Activated CD8-positive, alpha-beta memory T cell treated with anti-CD3 and anti-CD28 coated beads, Interleukin-2, amount 10 ng/mL, durations not matched to agents 7 days and 5 days (primary cell): Measurements from ENCODE around the gene BRINP1. TPM values are rescaled to one million over a fixed set of nuclear protein-coding genes. Genes with fewer than 3 reads are reported as not detected.

Experiments used
- ATAC-seq: fragments of 150-1000 bp; cut with Tn5 transposase; one replicate; pipeline ENCODE4 v1.10.0; 2021; ENCODE audit warnings: moderate library complexity
- CTCF ChIA-PET: fragments of 350-600 bp; sonication (Branson Sonifier 250); formaldehyde crosslinking; loops from one replicate; lab custom pipeline; 2021; ENCODE audit warnings: antibody characterized with exemption; lab: Charles Lee
- DNase-seq: peaks from one replicate; pipeline ENCODE4 v3.0.0-alpha.2; 2020
- H3K27ac Mint-ChIP-seq: one replicate; pipeline ENCODE4 v1.8.0; 2021; ENCODE audit warnings: mild to moderate bottlenecking, mixed read lengths
- H3K27me3 Mint-ChIP-seq: one replicate; pipeline ENCODE4 v1.8.0; 2021; ENCODE audit warnings: mixed read lengths
- H3K36me3 Mint-ChIP-seq: one replicate; pipeline ENCODE4 v1.8.0; 2021; ENCODE audit warnings: mild to moderate bottlenecking, mixed read lengths
- H3K4me1 Mint-ChIP-seq: one replicate; pipeline ENCODE4 v1.8.0; 2021; ENCODE audit warnings: mixed read lengths
- H3K4me3 Mint-ChIP-seq: one replicate; pipeline ENCODE4 v1.8.0; 2021; ENCODE audit warnings: mild to moderate bottlenecking, moderate library complexity, mixed read lengths
- H3K9me3 Mint-ChIP-seq: one replicate; pipeline ENCODE4 v1.8.0; 2022; ENCODE audit warnings: low read depth, mixed read lengths
- total RNA-seq, 2 experiments: library from RNA; stranded (reverse); gene quantifications; one replicate each; pipeline ENCODE4 v1.2.3, GENCODE V29; 2021

Gene BRINP1
- total RNA-seq, 2 experiments from 2014 or later: not detected

DNA sequence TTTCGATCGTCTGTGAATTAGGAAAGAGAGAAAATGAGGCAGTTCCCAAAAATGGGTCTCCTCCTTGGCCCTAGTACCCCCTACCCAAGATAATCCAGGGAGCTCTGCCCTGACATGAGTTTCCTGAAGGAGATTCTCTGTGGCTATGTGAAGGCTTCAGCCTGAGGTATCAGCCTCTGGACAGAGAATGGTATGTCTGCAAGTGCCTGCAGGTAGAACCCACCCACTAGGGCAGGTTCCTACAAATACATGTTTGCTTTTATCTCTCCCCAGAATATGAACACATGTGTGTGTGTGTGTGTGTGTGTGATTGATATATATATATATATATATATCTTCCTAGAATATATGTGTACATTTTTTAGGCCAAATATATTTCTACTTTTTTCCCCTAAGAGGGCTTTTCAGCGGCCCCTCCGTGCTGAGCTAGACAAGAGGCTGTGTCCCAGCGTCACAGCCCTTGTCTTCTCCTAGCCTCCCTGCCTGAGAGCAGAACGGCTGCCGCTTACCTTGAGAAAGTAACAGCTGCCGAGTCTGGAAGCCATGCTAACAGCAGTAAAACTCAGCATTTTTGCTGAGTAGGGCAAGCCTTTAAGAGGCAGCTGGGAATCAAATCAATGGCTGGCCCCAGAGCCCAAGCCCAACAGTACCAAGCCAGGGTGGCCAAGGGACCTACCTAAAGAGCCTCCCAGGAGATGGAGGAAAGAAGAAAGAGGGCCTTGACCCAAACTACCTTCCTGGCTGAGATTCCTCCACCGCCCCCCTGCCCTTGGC, 2.1 kb downstream of the BRINP1 start:
- no peaks in the 10 kb centered on the region for H3K4me1 Mint-ChIP-seq
- H3K4me3 Mint-ChIP-seq: no peak overlapping the region
- H3K27ac Mint-ChIP-seq: no peak overlapping the region
- H3K9me3 Mint-ChIP-seq: peaks cover 4% of the 10 kb centered on the region
- DNase-seq: no peak
- peaks cover 23% of the 10 kb centered on the region for H3K27me3 Mint-ChIP-seq
- CTCF ChIA-PET: no interaction called here
- no peak for ATAC-seq
- H3K36me3 Mint-ChIP-seq: peaks cover 4% of the 10 kb centered on the region

DNA sequence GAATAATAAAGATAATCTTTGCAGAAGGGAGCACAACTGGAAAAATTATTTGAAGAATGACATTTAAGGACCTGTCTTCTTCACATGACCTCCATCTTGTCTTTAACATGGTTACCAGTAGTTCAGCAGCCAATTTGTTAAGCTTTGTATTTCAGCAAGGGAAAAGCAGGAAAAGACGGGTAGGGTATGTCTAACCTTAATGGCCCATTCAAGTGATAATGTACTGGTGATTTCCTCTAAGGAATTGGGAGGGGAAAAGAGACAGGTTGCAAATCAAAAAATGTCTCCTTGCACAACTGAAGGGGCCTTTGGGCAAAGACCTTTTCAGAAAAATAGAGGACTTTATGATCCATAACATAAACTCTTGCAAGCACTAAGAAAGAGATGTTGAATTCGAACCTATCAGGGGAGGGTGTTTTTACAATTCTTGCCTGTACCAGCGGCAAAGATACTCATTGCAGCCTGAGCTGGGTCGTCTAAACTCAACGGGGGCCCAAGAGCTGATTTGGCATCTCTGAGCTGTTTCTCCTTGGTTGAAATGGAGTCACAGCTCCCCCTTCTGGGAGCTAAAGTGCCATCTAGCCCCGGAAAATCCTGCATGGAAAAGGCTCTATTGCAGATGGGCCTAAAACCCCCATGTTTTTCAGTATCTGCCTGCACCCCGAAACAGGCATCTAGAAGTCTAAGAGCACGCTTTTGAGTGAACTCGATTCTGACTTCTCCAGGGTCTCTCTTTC, 3.8 kb downstream of the BRINP1 start:
- Mint-ChIP-seq H3K4me1 (no peaks in the 10 kb centered on the region), H3K4me3 (no peak overlapping the region), H3K36me3 (peaks cover 4% of the 10 kb centered on the region), H3K27ac (no peak overlapping the region), H3K9me3 (peaks cover 4% of the 10 kb centered on the region), H3K27me3 (peaks cover 23% of the 10 kb centered on the region)
- ATAC-seq (no peak), DNase-seq (no peak)
- CTCF ChIA-PET: no interaction called here

DNA sequence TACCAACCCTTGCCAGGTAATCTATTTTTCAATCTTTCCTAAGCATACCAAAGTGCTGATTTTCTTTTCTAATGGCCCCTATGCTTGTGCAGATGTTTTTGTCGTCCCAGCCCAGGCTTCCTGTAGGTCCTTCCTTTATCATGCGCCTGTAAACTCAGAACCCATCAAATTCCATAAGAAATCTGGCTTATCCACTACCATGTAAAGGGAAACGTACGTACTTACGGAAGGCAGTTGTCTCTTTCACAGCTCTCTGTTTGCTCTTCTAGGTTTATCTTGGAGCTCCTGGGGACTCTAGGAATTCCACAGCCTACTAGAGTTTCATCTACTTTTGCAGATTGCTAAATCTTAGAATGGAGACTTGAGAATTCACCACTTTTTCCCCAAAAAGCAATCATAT, 9.0 kb downstream of the BRINP1 start:
- CTCF ChIA-PET: no interaction called here
- no peaks in the 10 kb centered on the region for H3K27me3 Mint-ChIP-seq
- ATAC-seq (no peak), DNase-seq (no peak)
- peaks cover 9% of the 10 kb centered on the region for H3K9me3 Mint-ChIP-seq
- H3K27ac Mint-ChIP-seq: no peak overlapping the region
- H3K4me1 Mint-ChIP-seq: no peaks in the 10 kb centered on the region
- H3K36me3 Mint-ChIP-seq: no peaks in the 10 kb centered on the region
- no peak overlapping the region for H3K4me3 Mint-ChIP-seq

DNA sequence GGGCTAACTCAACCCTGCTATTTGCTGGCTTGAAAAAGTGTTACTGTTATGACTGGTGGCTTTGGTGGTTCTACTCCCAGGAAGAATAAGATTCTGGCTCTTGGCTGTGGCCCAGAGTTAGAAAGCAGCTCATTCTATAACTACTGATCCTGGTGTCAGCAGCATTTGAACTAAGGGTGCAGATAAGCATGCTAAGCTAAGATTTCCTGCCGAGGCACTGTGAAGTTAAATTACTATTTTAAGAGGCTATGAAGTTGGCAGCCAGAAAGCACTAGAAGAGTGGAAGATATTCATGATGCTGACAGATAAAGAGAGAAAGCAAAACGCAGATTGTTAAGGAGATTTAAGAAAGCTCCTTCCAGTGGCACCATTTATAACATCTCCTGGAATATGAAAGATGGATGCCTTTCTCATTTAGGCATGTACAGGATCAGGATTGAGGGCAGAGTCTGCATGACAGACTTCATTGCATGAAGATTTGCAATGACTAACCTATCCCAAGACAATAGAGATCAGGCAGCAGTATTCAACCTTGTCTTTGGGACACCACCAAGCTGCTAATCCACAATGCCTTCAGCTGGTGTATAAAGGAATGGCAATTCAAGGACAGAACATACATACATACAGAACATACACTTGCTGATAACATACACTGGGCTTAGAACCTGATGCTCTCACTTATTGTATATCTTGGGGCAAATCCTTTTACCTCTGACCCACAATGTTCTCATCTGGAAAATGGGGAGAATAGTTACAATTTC, 11.7 kb downstream of the BRINP1 start:
- H3K4me1 Mint-ChIP-seq: no peaks in the 10 kb centered on the region
- no peak overlapping the region for H3K27ac Mint-ChIP-seq
- CTCF ChIA-PET: no interaction called here
- H3K36me3 Mint-ChIP-seq: no peaks in the 10 kb centered on the region
- H3K4me3 Mint-ChIP-seq: no peak overlapping the region
- ATAC-seq (no peak), DNase-seq (no peak)
- peaks cover 9% of the 10 kb centered on the region for H3K9me3 Mint-ChIP-seq
- H3K27me3 Mint-ChIP-seq: no peaks in the 10 kb centered on the region

GRCh38 chr9:119349351-119349825, 19.8 kb downstream of the BRINP1 start:
- H3K36me3 Mint-ChIP-seq: no peaks in the 10 kb centered on the region
- H3K4me3 Mint-ChIP-seq: no peak overlapping the region
- ATAC-seq (no peak), DNase-seq (no peak)
- CTCF ChIA-PET: no interaction called here
- no peaks in the 10 kb centered on the region for H3K27me3 Mint-ChIP-seq
- H3K4me1 Mint-ChIP-seq: no peaks in the 10 kb centered on the region
- H3K27ac Mint-ChIP-seq: no peak overlapping the region
- peaks cover 2% of the 10 kb centered on the region for H3K9me3 Mint-ChIP-seq

GRCh38 chr9:119343059-119343990, 25.9 kb downstream of the BRINP1 start:
- CTCF ChIA-PET: no interaction called here
- no peak for DNase-seq
- no peaks in the 10 kb centered on the region for H3K36me3 Mint-ChIP-seq
- no peak overlapping the region for H3K27ac Mint-ChIP-seq
- no peaks in the 10 kb centered on the region for H3K4me1 Mint-ChIP-seq
- H3K4me3 Mint-ChIP-seq: no peak overlapping the region
- H3K27me3 Mint-ChIP-seq: no peaks in the 10 kb centered on the region
- ATAC-seq: no peak
- peaks cover 2% of the 10 kb centered on the region for H3K9me3 Mint-ChIP-seq

GRCh38 chr9:119339056-119339455, 30.2 kb downstream of the BRINP1 start:
- H3K4me3 Mint-ChIP-seq: no peak overlapping the region
- no peaks in the 10 kb centered on the region for H3K9me3 Mint-ChIP-seq
- CTCF ChIA-PET: no interaction called here
- no peak overlapping the region for H3K27ac Mint-ChIP-seq
- ATAC-seq (no peak), DNase-seq (no peak)
- H3K4me1 Mint-ChIP-seq: no peaks in the 10 kb centered on the region
- no peaks in the 10 kb centered on the region for H3K27me3 Mint-ChIP-seq
- H3K36me3 Mint-ChIP-seq: no peaks in the 10 kb centered on the region

- DNase-seq: no peak
- Mint-ChIP-seq H3K9me3 (no peaks in the 10 kb centered on the region), H3K36me3 (no peaks in the 10 kb centered on the region), H3K4me3 (no peak overlapping the region), H3K27me3 (no peaks in the 10 kb centered on the region), H3K27ac (no peak overlapping the region), H3K4me1 (no peaks in the 10 kb centered on the region)
- no peak for ATAC-seq
- CTCF ChIA-PET: no interaction called here
Measured at GRCh38 chr9:119337573-119337972, 31.7 kb downstream of the BRINP1 start.

- Mint-ChIP-seq H3K27me3 (no peaks in the 10 kb centered on the region), H3K4me1 (no peaks in the 10 kb centered on the region), H3K4me3 (no peak overlapping the region), H3K27ac (no peak overlapping the region), H3K36me3 (no peaks in the 10 kb centered on the region), H3K9me3 (peaks cover 7% of the 10 kb centered on the region)
- CTCF ChIA-PET: no interaction called here
- no peak for DNase-seq
- ATAC-seq: no peak
Measured at GRCh38 chr9:119334745-119335144, 34.5 kb downstream of the BRINP1 start.

DNA sequence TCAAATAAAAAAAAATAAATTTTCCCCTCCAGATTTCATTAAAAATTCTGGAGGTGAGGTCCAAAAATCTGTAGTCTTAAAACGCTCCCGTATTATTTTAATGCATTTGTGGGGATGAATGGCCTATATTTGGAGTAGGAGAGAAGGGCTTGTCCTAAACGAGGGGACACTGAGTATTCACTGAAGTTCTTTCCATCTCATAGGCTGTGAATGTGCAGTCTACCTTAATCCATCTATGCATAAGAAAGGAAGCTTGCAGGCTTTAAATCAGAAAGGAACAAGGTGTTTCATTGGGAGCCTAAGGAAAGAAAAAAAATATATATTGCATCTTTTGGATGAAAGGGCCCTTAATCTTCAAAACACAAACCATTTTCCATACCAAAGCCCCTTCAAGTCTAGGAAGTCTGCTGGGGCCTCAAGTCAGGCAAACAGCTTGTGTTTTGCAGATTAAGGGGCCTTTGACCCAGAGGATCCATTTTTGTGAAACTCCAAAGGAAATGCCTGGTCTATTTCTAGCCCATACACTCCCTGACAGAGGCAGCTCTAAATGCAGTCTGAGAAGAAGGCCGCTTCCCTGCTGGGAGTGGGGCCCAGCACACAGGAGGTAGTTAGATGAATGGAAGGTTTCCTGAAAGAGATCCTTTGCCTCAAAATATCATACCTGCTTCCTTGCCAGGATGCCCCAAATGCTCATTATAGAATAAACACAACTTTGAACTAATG, 35.6 kb downstream of the BRINP1 start:
- no peak overlapping the region for H3K4me3 Mint-ChIP-seq
- H3K9me3 Mint-ChIP-seq: peaks cover 8% of the 10 kb centered on the region
- no peaks in the 10 kb centered on the region for H3K36me3 Mint-ChIP-seq
- ATAC-seq (no peak), DNase-seq (no peak)
- H3K27me3 Mint-ChIP-seq: no peaks in the 10 kb centered on the region
- H3K27ac Mint-ChIP-seq: no peak overlapping the region
- CTCF ChIA-PET: no interaction called here
- no peaks in the 10 kb centered on the region for H3K4me1 Mint-ChIP-seq

GRCh38 chr9:119332522-119332921, 36.7 kb downstream of the BRINP1 start:
- Mint-ChIP-seq H3K4me1 (no peaks in the 10 kb centered on the region), H3K36me3 (no peaks in the 10 kb centered on the region), H3K4me3 (no peak overlapping the region), H3K9me3 (peaks cover 11% of the 10 kb centered on the region), H3K27ac (no peak overlapping the region), H3K27me3 (no peaks in the 10 kb centered on the region)
- ATAC-seq: no peak
- CTCF ChIA-PET: no interaction called here
- DNase-seq: no peak

- H3K36me3 Mint-ChIP-seq: no peaks in the 10 kb centered on the region
- no peaks in the 10 kb centered on the region for H3K4me1 Mint-ChIP-seq
- H3K27me3 Mint-ChIP-seq: no peaks in the 10 kb centered on the region
- DNase-seq (no peak), ATAC-seq (no peak)
- CTCF ChIA-PET: no interaction called here
- H3K27ac Mint-ChIP-seq: no peak overlapping the region
- no peak overlapping the region for H3K4me3 Mint-ChIP-seq
- H3K9me3 Mint-ChIP-seq: peaks cover 11% of the 10 kb centered on the region
Measured at GRCh38 chr9:119322184-119322583, 47.1 kb downstream of the BRINP1 start.
